ENCODE data around the gene DHX16. TPM values are rescaled to one million over a fixed set of nuclear protein-coding genes. Genes with fewer than 3 reads are reported as not detected.

The DHX16 gene
- total and polyA plus RNA-seq, 9 of the 15 experiments (the other 6 are each of a cell fraction or from before 2014, with no cell fraction given) = 14.6 to 66.1 (median 47.5) TPM

DNA sequence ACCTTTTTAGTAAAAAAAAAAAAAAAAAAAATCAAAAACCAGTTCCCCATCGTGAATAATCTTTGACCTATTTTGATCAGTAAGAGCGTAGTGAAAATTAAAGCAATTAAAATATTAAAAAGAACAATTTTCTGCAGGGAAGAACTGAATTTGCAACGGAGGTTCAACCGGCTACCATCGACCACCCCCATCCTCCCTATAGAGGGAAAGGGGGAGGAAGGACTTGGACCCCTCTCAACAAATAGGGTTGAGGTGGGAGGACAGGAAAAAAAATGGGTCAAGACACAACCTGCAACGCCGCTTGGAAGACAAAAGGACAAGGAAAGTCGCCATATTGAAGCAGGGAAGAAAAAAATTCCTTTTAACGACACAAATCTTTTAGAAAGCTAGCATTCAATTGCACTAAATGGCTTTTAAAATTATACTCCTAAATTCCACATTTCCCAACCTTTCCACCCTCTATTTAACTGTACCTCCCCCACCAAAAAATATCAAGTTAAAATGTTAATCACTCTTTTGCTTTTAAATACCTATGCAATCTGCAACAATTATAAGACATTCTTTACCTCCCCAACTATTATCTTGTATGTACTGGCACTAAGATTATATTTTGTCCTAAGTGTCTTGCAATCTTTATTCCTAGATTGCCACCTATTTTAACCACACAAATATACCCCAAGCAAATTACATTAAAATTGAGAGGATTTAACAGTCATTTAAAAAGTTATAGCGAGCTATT lies 57.4 kb downstream of the DHX16 start (continued):
- TF ChIP-seq HNRNPK (IDR thresholded peaks at IDR 0.05; ENCODE audit: low read depth, low read length, poor library complexity, severe bottlenecking) = peak; percentile 77
- TF ChIP-seq ZNF23 (CRISPR knock-in tag; IDR thresholded peaks at IDR 0.05) = peak; percentile 65
- peak; percentile 27; the same call in 1 of the 2 replicates for TF ChIP-seq NFATC3 (IDR thresholded peaks at IDR 0.05)
- no peak; the same call in 1 of the 2 replicates for TF ChIP-seq SMARCA4 (IDR thresholded peaks at IDR 0.05)
- peak in 1 of 3 experiments; percentile 88 for TF ChIP-seq YY1 (IDR thresholded peaks at IDR 0.05; ENCODE audit: borderline replicate concordance in 1 of 3, control insufficient read depth in 1 of 3, extremely low read depth in 1 of 3, insufficient read depth in 3 of 3, insufficient read length in 1 of 3, insufficient replicate concordance in 2 of 3, low read depth in 1 of 3, low read length in 2 of 3)
- TF ChIP-seq POLR2AphosphoS5 (IDR thresholded peaks at IDR 0.05; ENCODE audit: control insufficient read depth, insufficient read depth, low read depth, low read length) = peak; percentile 79
- peak; percentile 47; the same call in 1 of the 2 replicates for TF ChIP-seq NCOA6 (IDR thresholded peaks at IDR 0.05)
- peak; percentile 63 for TF ChIP-seq HNRNPH1 (optimal IDR thresholded peaks at IDR 0.05; ENCODE audit: low read depth, low read length)
- TF ChIP-seq ZNF316 (IDR thresholded peaks at IDR 0.05) = no peak
- TF ChIP-seq ZNF551 (CRISPR knock-in tag; IDR thresholded peaks at IDR 0.05) = peak; percentile 89
- peak; percentile 95 for TF ChIP-seq POLR2A (conservative IDR thresholded peaks at IDR 0.05)
- peak; percentile 46; the same call in 1 of the 2 replicates for TF ChIP-seq GTF2E2 (tag; IDR thresholded peaks at IDR 0.05)
- TF ChIP-seq BRD4 (IDR thresholded peaks at IDR 0.05) = peak; percentile 79
- TF ChIP-seq, protein P1, sequence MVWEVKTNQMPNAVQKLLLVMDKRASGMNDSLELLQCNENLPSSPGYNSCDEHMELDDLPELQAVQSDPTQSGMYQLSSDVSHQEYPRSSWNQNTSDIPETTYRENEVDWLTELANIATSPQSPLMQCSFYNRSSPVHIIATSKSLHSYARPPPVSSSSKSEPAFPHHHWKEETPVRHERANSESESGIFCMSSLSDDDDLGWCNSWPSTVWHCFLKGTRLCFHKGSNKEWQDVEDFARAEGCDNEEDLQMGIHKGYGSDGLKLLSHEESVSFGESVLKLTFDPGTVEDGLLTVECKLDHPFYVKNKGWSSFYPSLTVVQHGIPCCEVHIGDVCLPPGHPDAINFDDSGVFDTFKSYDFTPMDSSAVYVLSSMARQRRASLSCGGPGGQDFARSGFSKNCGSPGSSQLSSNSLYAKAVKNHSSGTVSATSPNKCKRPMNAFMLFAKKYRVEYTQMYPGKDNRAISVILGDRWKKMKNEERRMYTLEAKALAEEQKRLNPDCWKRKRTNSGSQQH (CRISPR knock-in tag; IDR thresholded peaks at IDR 0.05) = peak; percentile 94
- TF ChIP-seq RBM14 (IDR thresholded peaks at IDR 0.05; ENCODE audit: borderline replicate concordance, insufficient read depth, low read depth, low read length) = 0 out of 2 replicates have a peak, but pooled peaks have one; percentile 39
- peak; percentile 57; the same call in 1 of the 2 replicates for TF ChIP-seq ZNF324 (CRISPR knock-in tag; IDR thresholded peaks at IDR 0.05)
- no peak for TF ChIP-seq TCF7 (IDR thresholded peaks at IDR 0.05; ENCODE audit: borderline replicate concordance)
- TF ChIP-seq, protein P2, sequence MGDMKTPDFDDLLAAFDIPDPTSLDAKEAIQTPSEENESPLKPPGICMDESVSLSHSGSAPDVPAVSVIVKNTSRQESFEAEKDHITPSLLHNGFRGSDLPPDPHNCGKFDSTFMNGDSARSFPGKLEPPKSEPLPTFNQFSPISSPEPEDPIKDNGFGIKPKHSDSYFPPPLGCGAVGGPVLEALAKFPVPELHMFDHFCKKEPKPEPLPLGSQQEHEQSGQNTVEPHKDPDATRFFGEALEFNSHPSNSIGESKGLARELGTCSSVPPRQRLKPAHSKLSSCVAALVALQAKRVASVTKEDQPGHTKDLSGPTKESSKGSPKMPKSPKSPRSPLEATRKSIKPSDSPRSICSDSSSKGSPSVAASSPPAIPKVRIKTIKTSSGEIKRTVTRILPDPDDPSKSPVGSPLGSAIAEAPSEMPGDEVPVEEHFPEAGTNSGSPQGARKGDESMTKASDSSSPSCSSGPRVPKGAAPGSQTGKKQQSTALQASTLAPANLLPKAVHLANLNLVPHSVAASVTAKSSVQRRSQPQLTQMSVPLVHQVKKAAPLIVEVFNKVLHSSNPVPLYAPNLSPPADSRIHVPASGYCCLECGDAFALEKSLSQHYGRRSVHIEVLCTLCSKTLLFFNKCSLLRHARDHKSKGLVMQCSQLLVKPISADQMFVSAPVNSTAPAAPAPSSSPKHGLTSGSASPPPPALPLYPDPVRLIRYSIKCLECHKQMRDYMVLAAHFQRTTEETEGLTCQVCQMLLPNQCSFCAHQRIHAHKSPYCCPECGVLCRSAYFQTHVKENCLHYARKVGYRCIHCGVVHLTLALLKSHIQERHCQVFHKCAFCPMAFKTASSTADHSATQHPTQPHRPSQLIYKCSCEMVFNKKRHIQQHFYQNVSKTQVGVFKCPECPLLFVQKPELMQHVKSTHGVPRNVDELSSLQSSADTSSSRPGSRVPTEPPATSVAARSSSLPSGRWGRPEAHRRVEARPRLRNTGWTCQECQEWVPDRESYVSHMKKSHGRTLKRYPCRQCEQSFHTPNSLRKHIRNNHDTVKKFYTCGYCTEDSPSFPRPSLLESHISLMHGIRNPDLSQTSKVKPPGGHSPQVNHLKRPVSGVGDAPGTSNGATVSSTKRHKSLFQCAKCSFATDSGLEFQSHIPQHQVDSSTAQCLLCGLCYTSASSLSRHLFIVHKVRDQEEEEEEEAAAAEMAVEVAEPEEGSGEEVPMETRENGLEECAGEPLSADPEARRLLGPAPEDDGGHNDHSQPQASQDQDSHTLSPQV (IDR thresholded peaks at IDR 0.05) = 0 out of 2 replicates have a peak, but pooled peaks have one; percentile 31
- no peak for TF ChIP-seq BRCA1 (IDR thresholded peaks at IDR 0.05)
- no peak for TF ChIP-seq BRCA1 (CRISPR knock-in tag; IDR thresholded peaks at IDR 0.05)
- peak; percentile 59; the same call in 1 of the 2 replicates for TF ChIP-seq PTRF (tag; IDR thresholded peaks at IDR 0.05)
- 0 out of 2 replicates have a peak, but pooled peaks have one; percentile 77 for TF ChIP-seq KAT7 (CRISPR knock-in tag; IDR thresholded peaks at IDR 0.05; ENCODE audit: borderline replicate concordance)
- 0 out of 2 replicates have a peak, but pooled peaks have one; percentile 58 for TF ChIP-seq KLF10 (CRISPR knock-in tag; IDR thresholded peaks at IDR 0.05)
- 0 out of 2 replicates have a peak, but pooled peaks have one; percentile 72 for TF ChIP-seq ELF4 (CRISPR knock-in tag; IDR thresholded peaks at IDR 0.05)

Measured in K562 (cell line).